HL-60 (cell line): ENCODE measurements around the gene DOCK2.
"Not testable (repeated sequence)": the region's sequence is repeated elsewhere in the genome, so short reads cannot be mapped to it uniquely, and the experiment has no call there.

ENCODE experiments used
- DNase-seq, 2 experiments: peaks; one replicate each; pipeline ENCODE4 v3.0.0-alpha.2; 2010 to 2020; ENCODE audit warnings: low read depth in 1 of 2, low spot score in 1 of 2
- H3K27ac ChIP-seq: fragments of 250-450 bp; sonication (Bioruptor Pico); replicated peaks from 2 replicates; pipeline ENCODE4 v1.5.1; 2020; ENCODE audit warnings: mild to moderate bottlenecking, moderate library complexity
- H3K27me3 ChIP-seq: fragments of 250-450 bp; sonication (Bioruptor Pico); 2 replicates; pipeline ENCODE4 v1.5.1; 2021; ENCODE audit warnings: mild to moderate bottlenecking, moderate library complexity; ENCODE audit not compliant: insufficient read depth, poor library complexity, severe bottlenecking
- H3K4me3 ChIP-seq: replicated peaks from 2 replicates; pipeline ENCODE4 v1.5.1; 2011; ENCODE audit warnings: mild to moderate bottlenecking, control low read depth, low read length; ENCODE audit not compliant: insufficient read depth
- GABPA ChIP-seq: IDR thresholded peaks from 2 replicates; pipeline ENCODE4 v1.6.1; 2012; ENCODE audit warnings: low read depth
- POLR2AphosphoS5 ChIP-seq: IDR thresholded peaks from 2 replicates; pipeline ENCODE4 v1.6.1; 2012; ENCODE audit warnings: low read depth
- REST ChIP-seq: IDR thresholded peaks from 2 replicates; pipeline ENCODE4 v1.6.1; 2012; ENCODE audit warnings: low read depth; ENCODE audit not compliant: insufficient replicate concordance
- SPI1 ChIP-seq: IDR thresholded peaks from 2 replicates; pipeline ENCODE4 v1.6.1; 2012; ENCODE audit warnings: low read depth, mild to moderate bottlenecking, borderline replicate concordance
- TF ChIP-seq, protein P1 (sequence below): IDR thresholded peaks from one replicate; pipeline ENCODE4 v1.5.1; 2011; ENCODE audit warnings: low read length, control low read depth, inconsistent platforms; ENCODE audit not compliant: insufficient read depth

The DOCK2 gene

DNA sequence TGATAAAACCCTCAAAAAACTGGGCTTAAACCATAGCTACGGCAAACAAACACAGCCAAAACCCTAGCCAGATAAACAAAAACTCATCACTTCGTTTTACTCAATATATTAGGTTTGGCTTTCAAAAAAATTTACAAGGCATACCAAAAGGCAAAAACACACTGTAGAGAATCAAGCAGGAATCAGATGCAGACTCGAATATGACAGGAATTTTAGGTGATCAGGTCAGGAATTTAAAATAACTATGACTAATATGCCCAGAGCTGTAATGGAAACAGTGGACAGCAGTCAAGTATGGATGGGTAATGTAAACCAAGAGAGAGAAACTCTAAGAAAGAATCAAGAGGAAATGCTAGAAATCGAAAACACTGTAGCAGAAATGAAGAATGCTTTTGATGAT lies 26.5 kb upstream of the DOCK2 start:
- Histone ChIP-seq H3K27me3 (no peaks in the 10 kb centered on the region), H3K27ac (no peak overlapping the region), H3K4me3 (no peak overlapping the region)
- TF ChIP-seq POLR2AphosphoS5 (no peak), SPI1 (no peak), GABPA (no peak), REST (no peak)
- TF ChIP-seq, protein P1, sequence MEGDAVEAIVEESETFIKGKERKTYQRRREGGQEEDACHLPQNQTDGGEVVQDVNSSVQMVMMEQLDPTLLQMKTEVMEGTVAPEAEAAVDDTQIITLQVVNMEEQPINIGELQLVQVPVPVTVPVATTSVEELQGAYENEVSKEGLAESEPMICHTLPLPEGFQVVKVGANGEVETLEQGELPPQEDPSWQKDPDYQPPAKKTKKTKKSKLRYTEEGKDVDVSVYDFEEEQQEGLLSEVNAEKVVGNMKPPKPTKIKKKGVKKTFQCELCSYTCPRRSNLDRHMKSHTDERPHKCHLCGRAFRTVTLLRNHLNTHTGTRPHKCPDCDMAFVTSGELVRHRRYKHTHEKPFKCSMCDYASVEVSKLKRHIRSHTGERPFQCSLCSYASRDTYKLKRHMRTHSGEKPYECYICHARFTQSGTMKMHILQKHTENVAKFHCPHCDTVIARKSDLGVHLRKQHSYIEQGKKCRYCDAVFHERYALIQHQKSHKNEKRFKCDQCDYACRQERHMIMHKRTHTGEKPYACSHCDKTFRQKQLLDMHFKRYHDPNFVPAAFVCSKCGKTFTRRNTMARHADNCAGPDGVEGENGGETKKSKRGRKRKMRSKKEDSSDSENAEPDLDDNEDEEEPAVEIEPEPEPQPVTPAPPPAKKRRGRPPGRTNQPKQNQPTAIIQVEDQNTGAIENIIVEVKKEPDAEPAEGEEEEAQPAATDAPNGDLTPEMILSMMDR: no peak
- no peak for DNase-seq

DNA sequence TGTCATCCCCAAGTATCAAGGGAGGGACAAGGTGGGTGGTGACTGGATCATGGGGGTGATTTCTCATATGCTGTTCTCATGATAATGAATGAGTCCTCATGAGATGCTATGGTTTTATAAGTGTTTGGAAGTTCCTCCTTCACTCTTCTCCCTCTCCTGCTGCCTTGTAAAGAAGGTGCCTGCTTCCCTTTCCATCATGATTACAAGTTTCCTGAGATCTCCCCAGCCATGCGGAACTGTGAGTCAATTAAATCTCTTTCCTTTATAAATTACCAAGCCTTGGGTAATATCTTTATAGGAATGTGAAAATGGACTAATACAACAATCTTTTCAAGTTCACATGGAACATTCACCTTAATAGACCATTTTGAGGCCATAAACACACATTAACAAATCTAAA lies 21.5 kb upstream of the DOCK2 start:
- Histone ChIP-seq H3K27me3 (no peaks in the 10 kb centered on the region), H3K4me3 (no peak overlapping the region), H3K27ac (no peak overlapping the region)
- no peak for DNase-seq
- no peak for TF ChIP-seq POLR2AphosphoS5
- no peak for TF ChIP-seq GABPA
- TF ChIP-seq, protein P1: no peak
- TF ChIP-seq SPI1: no peak
- TF ChIP-seq REST: no peak

- not testable (repeated sequence) for H3K27ac ChIP-seq, H3K27me3 ChIP-seq, H3K4me3 ChIP-seq, DNase-seq
Observed at GRCh38 chr5:169624307-169624706, 12.8 kb upstream of the DOCK2 start.

DNA sequence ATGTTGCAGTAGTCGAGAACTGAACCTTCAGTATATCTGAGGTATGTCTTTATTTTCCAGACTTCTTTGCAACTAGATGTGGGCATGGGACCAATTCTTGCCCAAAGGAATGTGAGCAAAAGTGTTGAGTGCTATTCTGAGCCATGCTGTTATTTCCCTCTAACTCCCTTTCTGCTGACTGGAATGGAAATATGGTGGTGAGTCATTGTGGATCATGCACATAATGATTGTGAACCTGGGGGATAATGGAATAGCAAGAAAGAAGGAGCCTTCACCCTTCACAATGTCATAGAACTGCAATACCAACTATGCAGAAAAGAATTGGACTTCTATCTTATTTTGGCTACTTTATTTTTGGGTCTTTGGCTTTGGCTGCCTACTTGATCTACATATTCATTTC lies 10.3 kb upstream of the DOCK2 start:
- Histone ChIP-seq H3K27ac (no peak overlapping the region), H3K4me3 (no peak overlapping the region), H3K27me3 (no peaks in the 10 kb centered on the region)
- DNase-seq: no peak
- TF ChIP-seq POLR2AphosphoS5 (no peak), GABPA (no peak), REST (no peak), SPI1 (no peak)
- TF ChIP-seq, protein P1: no peak
